ENCODE data around the gene FGF16.
"Not testable (repeated sequence)": the region's sequence is repeated elsewhere in the genome, so short reads cannot be mapped to it uniquely, and the experiment has no call there.

The FGF16 gene

DNA sequence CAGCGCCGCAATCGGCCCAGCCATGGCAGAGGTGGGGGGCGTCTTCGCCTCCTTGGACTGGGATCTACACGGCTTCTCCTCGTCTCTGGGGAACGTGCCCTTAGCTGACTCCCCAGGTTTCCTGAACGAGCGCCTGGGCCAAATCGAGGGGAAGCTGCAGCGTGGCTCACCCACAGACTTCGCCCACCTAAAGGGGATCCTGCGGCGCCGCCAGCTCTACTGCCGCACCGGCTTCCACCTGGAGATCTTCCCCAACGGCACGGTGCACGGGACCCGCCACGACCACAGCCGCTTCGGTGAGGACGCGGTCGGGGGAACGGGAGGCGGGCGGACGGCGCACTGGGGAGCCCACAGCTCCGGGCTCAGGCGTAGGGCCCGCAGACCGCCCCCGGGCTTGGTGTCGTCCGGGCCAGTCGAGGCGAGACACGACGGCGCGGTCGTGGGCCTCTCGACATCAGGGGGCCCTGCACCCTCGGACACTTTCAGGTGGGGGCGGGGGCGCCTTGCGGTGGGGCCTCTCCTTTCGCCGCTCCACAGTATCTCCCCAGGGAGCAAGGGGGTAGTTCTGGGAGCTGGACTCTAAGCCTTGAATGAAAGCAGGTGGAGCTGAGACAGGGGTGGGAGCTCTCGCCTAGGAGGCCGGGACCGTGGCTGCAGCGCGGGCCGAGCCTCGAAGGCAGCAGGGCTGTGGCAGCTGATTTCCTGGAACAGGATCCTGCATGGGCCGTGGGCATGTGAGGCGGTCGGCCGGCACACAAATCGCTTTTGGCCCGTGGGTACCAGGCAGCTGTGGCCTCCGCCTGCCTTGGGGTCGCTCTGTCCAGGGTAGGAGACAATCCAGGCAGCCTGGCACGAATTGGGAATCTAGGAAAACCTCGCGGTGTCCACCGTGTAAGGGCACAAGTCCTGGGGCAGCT, 722 bp downstream of the FGF16 start:
- no peak for DNase-seq

DNA sequence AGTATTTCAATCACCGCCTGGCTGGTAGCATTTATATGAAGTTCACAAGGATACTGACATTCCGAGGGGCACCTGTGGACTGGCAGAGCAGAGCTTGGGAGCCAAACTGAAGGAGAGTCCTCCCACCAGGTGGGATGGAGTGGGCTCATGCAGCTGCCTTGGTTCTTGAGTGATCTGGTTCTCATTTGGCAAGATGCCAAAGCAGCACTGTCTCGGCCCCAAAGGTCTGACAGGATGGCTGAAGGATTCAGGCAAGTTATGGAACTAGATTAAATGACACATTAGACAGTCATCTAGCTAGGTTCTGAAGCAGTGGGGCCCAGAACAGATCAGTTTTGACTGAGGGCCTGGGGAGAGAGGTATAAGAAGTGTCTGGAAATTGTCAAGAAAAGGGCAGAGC, 3.2 kb downstream of the FGF16 start:
- no peak for DNase-seq

DNA sequence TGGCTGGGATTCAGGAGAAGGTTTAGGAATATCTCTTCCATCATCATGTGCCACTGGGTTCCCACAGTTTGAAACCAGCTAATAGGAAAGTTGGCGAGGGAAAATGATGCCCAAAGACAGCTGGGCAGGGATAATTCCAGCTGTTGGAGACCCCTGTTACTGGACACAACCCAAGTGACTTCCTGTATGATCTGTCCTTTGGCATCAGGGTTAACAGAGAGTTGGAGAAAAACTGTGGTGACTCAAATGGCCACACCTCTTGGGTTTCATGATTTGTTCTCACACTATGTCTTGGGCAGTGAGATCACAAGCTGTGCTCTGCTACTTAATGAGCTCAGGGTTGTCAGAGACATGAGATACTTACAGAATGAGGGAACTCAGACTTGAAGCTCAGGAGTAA, 3.8 kb downstream of the FGF16 start:
- DNase-seq: no peak

DNA sequence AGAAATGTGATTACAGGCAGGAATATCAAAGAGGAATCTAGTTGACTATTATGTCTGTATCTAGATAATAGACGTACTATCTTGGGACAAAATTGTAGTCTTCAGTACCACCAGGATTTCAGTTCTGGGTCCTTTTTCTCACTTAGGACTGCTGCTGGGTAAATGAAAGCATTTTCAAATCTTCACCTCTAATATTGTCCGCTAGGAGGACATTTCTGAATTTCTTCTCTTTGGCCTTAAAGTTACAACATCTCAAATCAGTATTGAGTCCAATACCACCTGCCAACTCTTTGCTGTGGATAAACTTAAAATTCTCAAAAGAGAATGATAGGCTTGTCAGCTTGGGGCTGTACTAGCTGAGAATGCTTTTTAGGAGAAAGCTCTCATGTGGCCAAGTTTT, 6.0 kb downstream of the FGF16 start:
- no peak for DNase-seq

DNA sequence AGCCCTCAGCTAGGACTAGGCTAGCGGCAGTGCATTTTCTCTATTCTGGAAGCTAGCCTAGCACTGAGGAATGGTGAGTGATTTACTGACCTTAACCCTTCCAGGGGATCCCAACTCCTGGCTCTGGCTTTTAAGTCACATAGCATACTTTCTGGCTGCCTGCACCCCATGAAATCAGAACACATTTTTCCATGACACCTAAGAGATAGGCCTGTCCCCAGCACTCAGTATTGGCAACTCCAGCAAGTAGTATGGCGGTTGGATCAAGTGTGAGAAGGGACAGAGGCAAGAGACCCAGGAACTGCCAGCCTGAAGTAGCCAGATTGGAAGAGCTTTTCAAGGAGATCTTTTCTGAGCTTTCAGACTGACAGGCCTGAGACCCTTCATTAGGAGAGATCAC, 8.2 kb downstream of the FGF16 start:
- no peak for DNase-seq

DNA sequence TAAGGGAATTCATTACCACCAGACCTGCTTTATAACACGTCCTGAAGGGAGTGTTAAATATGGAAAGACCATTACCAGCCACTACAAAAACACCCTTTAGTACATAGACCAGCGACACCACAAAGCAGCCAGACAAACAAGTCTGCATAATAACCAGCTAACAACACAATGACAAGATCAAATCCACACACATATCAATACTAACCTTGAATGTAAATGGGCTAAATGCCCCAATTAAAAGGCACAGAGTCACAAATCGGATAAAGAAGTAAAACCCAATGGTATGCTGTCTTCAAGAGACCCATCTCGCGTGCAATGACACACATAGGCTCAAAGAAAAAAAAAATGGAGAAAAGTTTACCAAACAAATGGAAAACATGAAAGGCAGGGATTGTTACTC, 36.9 kb downstream of the FGF16 start:
- no peak for DNase-seq

DNA sequence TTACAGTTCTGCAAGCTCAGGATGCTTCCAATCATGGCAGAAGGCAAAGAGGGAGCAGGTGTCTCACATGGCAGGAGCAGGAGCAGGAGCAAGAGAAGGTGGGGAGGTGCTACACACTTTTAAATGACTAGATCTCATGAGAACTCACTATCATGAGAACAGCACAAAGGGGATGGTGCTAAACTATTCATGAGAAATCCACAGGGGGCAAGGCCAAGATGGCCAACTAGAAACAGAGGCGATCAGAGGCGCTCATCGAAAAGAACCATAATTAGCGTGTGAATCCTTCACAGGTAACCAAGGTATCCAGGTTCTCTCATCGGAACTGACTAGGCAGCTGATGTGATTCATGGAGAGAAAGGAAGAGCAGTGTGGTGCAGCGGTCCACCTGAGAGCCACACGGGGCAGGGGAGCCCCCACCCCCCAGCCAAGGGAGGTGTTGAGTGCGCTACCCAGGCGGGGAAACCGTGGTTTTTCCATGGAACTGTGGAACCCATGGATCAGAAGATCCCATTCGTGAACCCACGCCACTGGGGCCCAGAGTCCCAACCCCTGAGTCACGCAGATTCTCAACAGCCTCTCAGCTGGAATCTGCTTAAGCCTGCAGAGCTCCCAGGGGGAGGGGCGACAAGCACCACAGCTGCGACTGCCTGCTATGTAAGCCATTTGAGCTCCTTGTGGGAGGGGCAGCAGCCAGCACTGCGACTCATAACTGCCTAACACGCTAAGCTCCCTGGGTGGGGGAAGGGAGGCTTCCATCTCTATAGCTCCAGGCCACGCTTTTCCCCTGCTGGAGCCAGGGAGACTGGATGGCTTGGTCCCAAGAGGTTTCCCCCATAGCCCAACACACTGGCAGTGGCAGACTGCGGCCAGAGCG, 46.7 kb downstream of the FGF16 start:
- no peak for DNase-seq

DNA sequence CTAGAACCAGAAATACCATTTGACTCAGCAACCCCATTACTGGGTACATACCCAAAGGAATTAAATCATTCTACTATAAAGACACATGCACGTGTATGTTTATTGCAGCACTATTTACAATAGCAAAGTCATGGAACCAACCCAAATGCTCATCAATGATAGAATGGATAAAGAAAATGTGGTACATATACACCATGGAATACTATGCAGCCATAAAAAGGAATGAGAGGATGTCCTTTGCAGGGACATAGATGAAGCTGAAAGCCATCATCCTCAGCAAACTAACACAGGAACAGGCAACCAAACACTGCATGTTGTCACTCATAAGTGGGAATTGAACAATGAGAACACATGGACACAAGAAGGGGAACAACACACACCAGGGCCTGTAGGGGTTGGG, 53.0 kb downstream of the FGF16 start:
- DNase-seq: not testable (repeated sequence)

DNA sequence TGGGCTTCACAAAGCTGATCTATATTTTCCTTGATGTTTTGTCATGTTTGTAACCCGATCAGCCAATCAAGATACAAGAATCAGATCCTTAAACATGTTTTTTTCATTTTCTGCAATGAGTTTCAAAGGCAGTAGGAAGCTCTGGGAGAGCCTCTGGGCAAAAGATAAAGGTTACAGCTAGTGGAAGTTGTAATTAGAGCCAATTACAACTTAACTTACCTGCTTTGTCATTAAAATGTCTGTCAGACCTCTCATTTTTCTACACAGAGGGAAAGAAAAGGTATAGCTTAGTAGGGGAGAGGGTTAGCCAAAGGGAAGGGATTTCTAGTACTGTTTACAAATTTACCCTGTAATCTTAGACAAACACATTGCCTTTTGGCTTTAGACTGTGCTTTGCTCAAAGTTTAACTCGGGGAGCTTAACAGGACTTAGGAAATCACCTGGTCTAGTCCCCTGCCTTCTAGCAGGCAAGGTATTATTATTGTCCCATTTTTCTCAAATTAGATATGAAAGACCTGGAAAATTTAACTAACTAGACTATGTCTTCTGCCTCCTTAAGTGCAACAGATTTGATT, 55.8 kb downstream of the FGF16 start:
- no peak for DNase-seq

DNA sequence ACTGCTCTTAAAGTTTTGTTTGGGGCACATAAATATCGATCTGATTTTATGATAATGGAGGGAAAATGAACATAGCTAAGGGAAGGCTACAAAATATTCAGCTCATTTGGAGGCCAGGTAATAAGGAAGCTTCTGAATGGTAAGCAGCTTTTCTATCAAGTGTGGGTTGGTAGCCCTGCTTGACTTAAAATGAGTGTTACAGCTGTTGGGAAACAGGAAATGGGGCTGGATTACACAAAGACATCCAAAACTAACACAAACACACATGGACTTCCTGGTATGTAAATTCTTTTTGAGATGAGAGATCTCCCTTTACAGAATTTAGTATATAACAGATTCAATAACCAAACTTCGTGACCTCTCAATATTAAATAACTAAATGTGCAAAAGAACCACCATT, 58.0 kb downstream of the FGF16 start:
- DNase-seq: no peak

All from NCI-H774 (cell line).